Peyer's patch (tissue), 4 donors: ENCODE results near the gene GFRAL.

Source experiments
- CTCF ChIP-seq, 6 experiments: fragments of 450-650 bp in 4 of 6; fragments of 200-600 bp in 2 of 6; sonication (generic) in 1 of 6; IDR thresholded peaks; one replicate each; pipeline ENCODE4 v1.5.1; 2017 to 2019; ENCODE audit warnings: antibody characterized with exemption in 6 of 6, mild to moderate bottlenecking in 3 of 6, moderate library complexity in 1 of 6
- POLR2A ChIP-seq, 2 donors: fragments of 450-650 bp; IDR thresholded peaks; one replicate each; pipeline ENCODE4 v1.5.1; 2017; ENCODE audit warnings: antibody characterized with exemption in 2 of 2, mild to moderate bottlenecking in 2 of 2, moderate library complexity in 2 of 2

GRCh38 chr6:55299286-55299985 lies 27.8 kb upstream of the GFRAL start:
- TF ChIP-seq CTCF (IDR thresholded peaks at IDR 0.05) (no peak), POLR2A (IDR thresholded peaks at IDR 0.05) (no peak)
